GM18868 (cell line): Measurements from ENCODE around the gene CADM1.

Source experiments
- ATAC-seq: cut with Tn5 transposase; IDR thresholded peaks from one replicate; pipeline ENCODE4 v1.9.1; 2021; ENCODE audit warnings: mild to moderate bottlenecking, moderate library complexity; ENCODE audit not compliant: unreplicated experiment

The CADM1 gene

GRCh38 chr11:115518983-115519628 is 14.9 kb upstream of the CADM1 start:
- no peak for ATAC-seq

GRCh38 chr11:115515647-115516395 is 11.6 kb upstream of the CADM1 start:
- no peak for ATAC-seq

GRCh38 chr11:115506954-115507675 is 2.9 kb upstream of the CADM1 start:
- ATAC-seq: no peak

GRCh38 chr11:115505175-115505574 is 960 bp upstream of the CADM1 start:
- no peak for ATAC-seq

GRCh38 chr11:115503886-115504275 is 334 bp downstream of the CADM1 start:
- no peak for ATAC-seq

- ATAC-seq: no peak
These were observed 931 bp downstream of the CADM1 start for GRCh38 chr11:115503083-115503885.

GRCh38 chr11:115502636-115503082 is 1.6 kb downstream of the CADM1 start:
- ATAC-seq: no peak

GRCh38 chr11:115501893-115502589 is 2.2 kb downstream of the CADM1 start:
- ATAC-seq: no peak

- no peak for ATAC-seq
These were observed 2.7 kb downstream of the CADM1 start for GRCh38 chr11:115501502-115501892.

- ATAC-seq: no peak
These were observed 3.4 kb downstream of the CADM1 start for GRCh38 chr11:115500547-115501501.

GRCh38 chr11:115499891-115500290 is 4.3 kb downstream of the CADM1 start:
- ATAC-seq: no peak

GRCh38 chr11:115499241-115499799 is 4.9 kb downstream of the CADM1 start:
- ATAC-seq: no peak

GRCh38 chr11:115498354-115498753 is 5.9 kb downstream of the CADM1 start:
- ATAC-seq: no peak

GRCh38 chr11:115497303-115497702 is 6.9 kb downstream of the CADM1 start:
- peak; percentile 70 for ATAC-seq

GRCh38 chr11:115496892-115497291 is 7.3 kb downstream of the CADM1 start:
- ATAC-seq: no peak

- ATAC-seq: no peak
These were observed 10.3 kb downstream of the CADM1 start for GRCh38 chr11:115493905-115494304.

GRCh38 chr11:115493488-115493887 is 10.7 kb downstream of the CADM1 start:
- no peak for ATAC-seq

- no peak for ATAC-seq
These were observed 14.7 kb downstream of the CADM1 start for GRCh38 chr11:115489466-115489865.

- no peak for ATAC-seq
These were observed 15.3 kb downstream of the CADM1 start for GRCh38 chr11:115488945-115489344.
